Measurements from ENCODE around the gene GPR162.

- TF ChIP-seq EZH2phosphoT487 (IDR thresholded peaks at IDR 0.05; ENCODE audit: borderline replicate concordance, low read depth, low read length) (no peak), CTCF (conservative IDR thresholded peaks at IDR 0.05; ENCODE audit: low read length) (no peak)
Observed at GRCh38 chr12:6790496-6791150, 31.0 kb upstream of the GPR162 start.
